Stimulated activated CD4-positive, alpha-beta T cell treated with anti-CD3 and anti-CD28 coated beads, Interleukin-2, amount 100 ng/mL, for 24 hours (primary cell): Measurements from ENCODE around the gene PRLR.

Experiments used
- DNase-seq, 2 donors: peaks; one replicate each; pipeline ENCODE4 v3.0.0-alpha.2; 2020

Gene PRLR

GRCh38 chr5:35158622-35159369 is 71.5 kb downstream of the PRLR start:
- no peak for DNase-seq

GRCh38 chr5:35158204-35158603 is 72.1 kb downstream of the PRLR start:
- no peak for DNase-seq

DNA sequence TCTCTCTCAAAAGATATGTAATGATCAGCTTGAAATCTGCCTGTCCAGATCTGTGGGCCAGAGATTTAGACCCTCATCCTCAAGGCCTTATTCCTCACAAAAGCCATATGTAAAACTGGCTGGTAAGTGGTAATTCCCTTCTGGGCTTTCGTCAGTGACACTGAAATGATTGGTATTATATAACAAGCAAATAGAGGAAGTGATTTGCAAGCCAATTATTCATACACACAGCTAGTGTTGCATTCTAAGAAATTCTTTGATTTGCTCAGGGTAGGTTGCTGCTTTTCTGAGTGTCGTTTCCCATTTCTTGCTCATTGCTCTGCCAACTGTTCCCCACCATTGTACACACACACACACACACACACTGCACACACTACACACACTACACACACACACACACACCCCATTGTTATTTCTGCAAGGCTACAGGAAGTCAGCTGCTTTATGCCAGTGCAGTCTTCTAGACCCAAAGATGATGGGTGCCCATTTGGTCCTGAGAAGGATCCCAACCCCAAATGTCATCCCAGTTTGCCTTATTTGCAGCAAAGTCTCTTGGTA is 76.8 kb downstream of the PRLR start:
- DNase-seq = no peak

DNA sequence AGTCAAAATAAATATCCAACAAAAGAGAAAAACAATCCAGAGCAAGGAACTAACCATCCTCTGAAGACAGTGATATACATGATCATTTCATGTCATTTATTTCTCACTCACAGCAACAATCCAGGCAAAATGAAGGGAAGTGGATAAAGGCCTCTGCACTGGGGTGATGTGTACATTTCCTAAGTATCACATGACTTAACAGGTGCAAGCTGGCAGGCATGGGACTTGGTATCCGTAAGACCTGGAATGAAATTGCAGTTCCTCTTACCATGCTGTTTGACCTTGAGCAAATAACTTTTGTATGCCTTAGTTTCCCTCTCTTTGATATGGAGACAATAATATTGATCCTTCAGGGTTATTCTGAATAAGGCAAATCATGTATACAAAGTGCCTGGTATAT is 77.6 kb downstream of the PRLR start:
- DNase-seq = no peak

GRCh38 chr5:35151146-35151920 is 79.0 kb downstream of the PRLR start:
- DNase-seq = no peak

GRCh38 chr5:35149041-35149440 is 81.2 kb downstream of the PRLR start:
- no peak for DNase-seq

DNA sequence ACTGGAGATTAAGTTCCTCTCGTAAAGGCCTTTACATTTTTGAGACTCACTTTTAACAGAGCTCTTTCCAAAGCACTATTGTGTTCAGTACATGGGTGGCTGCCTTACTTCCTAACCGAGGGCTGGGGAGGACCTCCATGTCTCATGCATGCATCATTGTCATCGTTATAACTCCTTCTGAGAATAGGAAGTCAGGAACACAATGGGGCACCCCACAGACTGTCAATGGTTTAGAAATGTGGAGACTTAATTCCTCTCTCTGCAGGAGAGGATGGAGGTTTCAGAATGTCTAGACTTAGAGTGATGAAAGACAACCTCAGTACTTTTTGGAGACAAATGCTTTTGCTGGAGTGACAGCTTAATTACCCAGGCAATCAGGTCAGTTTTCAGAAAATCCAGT is 83.9 kb downstream of the PRLR start:
- DNase-seq = no peak

DNA sequence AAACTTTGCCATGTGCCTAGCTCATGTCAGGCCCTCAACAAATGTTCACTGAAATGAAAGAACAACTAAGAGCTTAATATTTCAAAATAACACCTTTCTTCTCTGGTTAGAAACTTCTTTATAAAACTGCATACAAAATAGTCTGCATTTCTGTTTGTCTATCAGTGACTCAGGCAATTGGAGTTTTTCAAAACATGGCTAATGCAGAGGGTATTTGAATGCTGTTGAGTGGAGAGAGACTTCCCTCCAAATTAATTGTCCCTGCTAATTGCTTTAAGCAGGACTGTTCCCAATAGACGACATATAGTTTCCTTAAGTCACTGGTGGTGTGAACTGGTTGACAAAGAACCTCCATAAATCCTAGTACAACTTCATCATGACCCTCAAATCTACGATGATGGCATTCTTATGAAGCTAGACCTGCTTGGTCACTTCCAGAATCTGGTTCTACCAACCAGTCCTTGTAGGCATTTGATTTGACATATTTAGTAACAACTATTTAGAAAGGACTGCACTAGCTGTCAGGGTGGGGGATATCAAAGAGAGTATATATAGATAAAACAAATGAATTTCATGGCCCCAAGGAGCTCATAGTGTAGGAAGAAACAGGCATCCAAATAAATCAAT is 84.5 kb downstream of the PRLR start:
- DNase-seq = no peak

GRCh38 chr5:35145012-35145411 is 85.3 kb downstream of the PRLR start:
- DNase-seq = no peak

DNA sequence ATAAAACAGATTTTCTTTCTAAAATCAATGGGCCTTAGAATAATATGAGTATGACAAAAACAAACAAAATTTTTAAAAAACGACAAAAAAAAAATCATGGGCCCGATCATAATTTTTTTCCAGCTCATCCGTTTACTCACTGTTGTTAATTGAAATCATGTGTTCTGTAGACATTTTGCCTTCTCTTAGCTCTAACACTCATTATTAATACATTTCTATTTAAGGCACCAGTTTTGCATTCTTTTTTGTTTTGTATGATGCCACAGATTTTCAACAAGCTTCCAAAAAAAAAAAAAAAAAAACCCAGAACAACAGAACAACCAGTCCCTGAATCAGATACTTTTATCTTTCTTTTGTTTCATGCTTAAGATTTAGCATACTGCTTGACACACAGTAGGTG is 86.4 kb downstream of the PRLR start:
- no peak for DNase-seq

GRCh38 chr5:35141739-35142138 is 88.5 kb downstream of the PRLR start:
- no peak for DNase-seq

GRCh38 chr5:35138232-35138631 is 92.1 kb downstream of the PRLR start:
- DNase-seq = no peak

DNA sequence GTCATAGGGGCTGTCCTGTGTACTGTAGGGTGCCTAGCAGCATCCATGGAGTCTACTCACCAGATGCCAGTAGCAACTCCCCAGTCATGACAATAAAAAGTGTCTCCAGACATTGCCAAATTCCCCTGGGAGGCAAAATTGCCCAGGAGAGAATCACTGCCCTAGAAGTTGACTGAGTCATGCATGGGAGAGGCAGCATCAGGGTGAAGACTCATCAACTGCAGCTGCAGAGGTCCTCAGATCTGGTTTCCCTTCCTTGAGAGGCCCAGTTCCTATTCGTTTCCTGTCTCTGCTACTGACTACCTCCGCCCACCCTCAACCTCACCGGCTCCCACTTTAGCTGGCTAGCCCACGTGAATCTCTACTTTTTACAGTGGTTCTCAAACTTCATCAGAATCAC is 93.9 kb downstream of the PRLR start:
- peak in 1 of 2 donors; percentile 4 for DNase-seq

DNA sequence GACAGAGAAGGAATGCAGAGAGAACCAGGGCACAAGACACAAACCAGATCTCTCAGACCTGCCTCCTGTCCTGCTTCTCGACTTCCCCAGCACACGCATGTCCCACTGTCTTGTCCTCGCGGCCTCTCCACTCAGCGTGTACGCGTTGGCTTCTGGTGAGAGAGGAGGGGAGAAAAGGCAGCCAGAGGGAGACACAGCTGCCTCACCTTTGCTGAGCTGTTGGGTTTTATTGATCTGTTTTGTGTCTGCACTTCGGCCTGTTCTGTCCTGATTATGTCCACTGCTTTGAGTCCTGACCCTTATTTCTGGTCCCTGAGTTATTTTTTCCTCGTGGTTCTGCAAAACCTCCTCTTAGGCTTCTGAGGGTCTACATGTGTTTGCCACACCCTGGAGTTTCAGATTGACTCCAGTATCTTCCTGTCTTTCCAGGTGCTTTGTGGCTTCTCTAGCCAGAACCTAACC is 95.0 kb downstream of the PRLR start:
- DNase-seq = no peak

- no peak for DNase-seq
Observed at GRCh38 chr5:35134278-35135030, 95.8 kb downstream of the PRLR start.

- DNase-seq = no peak
Observed at GRCh38 chr5:35133186-35133585, 97.1 kb downstream of the PRLR start.

DNA sequence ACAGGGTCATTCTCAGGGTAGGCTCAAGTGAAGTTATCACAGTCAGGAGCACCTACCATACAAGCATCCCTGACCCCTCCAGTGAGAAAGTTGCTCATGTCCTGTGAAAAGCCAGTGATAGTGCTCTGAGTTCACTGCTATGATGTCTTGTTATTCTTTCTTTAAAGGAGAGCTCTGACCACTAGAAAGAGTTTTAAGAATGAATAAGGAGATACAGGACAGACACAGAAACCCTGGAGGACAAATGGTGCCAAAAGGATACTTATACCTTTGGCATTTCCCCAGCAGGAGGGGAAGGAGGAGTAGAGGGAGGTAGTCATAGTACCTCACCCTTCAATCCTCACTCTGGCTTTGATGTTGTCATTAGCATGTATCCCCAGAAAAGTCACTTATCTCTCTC is 98.6 kb downstream of the PRLR start:
- no peak for DNase-seq

- DNase-seq = peak; percentile 54 to 56
Observed at GRCh38 chr5:35129921-35130485, 100.3 kb downstream of the PRLR start.

DNA sequence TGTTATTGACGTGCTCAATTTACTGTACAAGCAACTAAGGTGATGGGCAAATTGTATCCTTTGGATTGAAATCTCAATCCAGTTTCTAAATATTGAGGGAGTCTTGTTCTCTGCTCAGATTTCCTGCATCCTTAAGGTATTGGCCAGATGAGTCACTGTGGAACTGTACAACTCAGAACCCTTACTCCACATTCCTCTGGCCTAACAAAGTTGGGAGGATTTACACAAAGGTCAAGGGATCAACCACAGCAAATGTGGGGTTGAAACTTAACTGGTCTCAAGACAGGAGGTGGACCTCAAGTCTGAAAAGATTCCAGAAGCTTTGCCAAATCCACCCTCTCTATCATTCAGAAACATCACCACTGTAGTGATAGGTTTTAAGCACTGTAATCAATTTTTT is 101.0 kb downstream of the PRLR start:
- no peak for DNase-seq

- no peak for DNase-seq
Observed at GRCh38 chr5:35127006-35127405, 103.3 kb downstream of the PRLR start.

- no peak for DNase-seq
Observed at GRCh38 chr5:35125746-35126145, 104.5 kb downstream of the PRLR start.

- no peak for DNase-seq
Observed at GRCh38 chr5:35124932-35125331, 105.4 kb downstream of the PRLR start.
